OCI-LY1 (cell line): ENCODE data around the gene PDE5A.

Source experiments
- CTCF ChIP-seq: fragments of 200-600 bp; sonication (generic), shearing (Covaris generic); IDR thresholded peaks from 2 replicates; pipeline ENCODE4 v1.5.1; 2017; ENCODE audit warnings: mild to moderate bottlenecking, antibody characterized with exemption, low read length, moderate library complexity, mixed read lengths
- EZH2 ChIP-seq: fragments of 200-600 bp; sonication (generic), shearing (Covaris generic); IDR thresholded peaks from 2 replicates; pipeline ENCODE4 v1.8.0; 2017; ENCODE audit warnings: borderline replicate concordance, mixed run types, mild to moderate bottlenecking, antibody characterized with exemption, low read length, moderate library complexity, mixed read lengths

GRCh38 chr4:119675391-119675790 is 46.8 kb upstream of the PDE5A start:
- TF ChIP-seq CTCF (no peak), EZH2 (no peak)
